ENCODE data around the gene PLEKHG4B.

DNA sequence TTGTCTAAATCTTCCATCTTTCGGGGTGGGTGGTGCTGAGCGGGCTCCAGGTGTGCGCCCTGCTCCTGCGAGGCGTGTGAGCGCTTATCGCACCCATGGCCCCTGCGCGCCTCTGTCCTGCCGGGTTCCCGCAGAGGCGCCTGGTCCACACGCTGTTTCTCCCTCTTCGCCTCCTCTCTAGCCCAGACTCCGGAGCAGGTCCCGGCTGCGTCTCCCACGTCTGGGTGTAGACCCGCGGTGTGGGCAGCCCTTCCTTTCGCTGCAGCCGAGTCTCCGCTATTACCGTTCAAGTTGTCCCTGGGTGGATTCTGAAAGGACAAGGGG is 40.5 kb upstream of the PLEKHG4B start:
- TF ChIP-seq, protein P1, sequence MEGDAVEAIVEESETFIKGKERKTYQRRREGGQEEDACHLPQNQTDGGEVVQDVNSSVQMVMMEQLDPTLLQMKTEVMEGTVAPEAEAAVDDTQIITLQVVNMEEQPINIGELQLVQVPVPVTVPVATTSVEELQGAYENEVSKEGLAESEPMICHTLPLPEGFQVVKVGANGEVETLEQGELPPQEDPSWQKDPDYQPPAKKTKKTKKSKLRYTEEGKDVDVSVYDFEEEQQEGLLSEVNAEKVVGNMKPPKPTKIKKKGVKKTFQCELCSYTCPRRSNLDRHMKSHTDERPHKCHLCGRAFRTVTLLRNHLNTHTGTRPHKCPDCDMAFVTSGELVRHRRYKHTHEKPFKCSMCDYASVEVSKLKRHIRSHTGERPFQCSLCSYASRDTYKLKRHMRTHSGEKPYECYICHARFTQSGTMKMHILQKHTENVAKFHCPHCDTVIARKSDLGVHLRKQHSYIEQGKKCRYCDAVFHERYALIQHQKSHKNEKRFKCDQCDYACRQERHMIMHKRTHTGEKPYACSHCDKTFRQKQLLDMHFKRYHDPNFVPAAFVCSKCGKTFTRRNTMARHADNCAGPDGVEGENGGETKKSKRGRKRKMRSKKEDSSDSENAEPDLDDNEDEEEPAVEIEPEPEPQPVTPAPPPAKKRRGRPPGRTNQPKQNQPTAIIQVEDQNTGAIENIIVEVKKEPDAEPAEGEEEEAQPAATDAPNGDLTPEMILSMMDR (conservative IDR thresholded peaks at IDR 0.05; ENCODE audit: low read depth, low read length): no peak
- no peak for TF ChIP-seq EZH2 (IDR thresholded peaks at IDR 0.05; ENCODE audit: low read length, unreplicated experiment)
